PFSK-1 (cell line): ENCODE results near the gene MPDU1.

Experiments used
- FOXP2 ChIP-seq: optimal IDR thresholded peaks from 2 replicates; pipeline ENCODE3; 2011; ENCODE audit warnings: borderline replicate concordance, control low read depth, inconsistent platforms; ENCODE audit not compliant: insufficient read depth; ENCODE audit errors: extremely low read length, extremely low read depth
- POLR2AphosphoS5 ChIP-seq: IDR thresholded peaks from 2 replicates; pipeline ENCODE4 v1.6.1; 2012; ENCODE audit warnings: low read depth, mild to moderate bottlenecking, control low read depth, low read length, moderate library complexity
- SIN3A ChIP-seq: IDR thresholded peaks from 2 replicates; pipeline ENCODE4 v1.6.1; 2012; ENCODE audit warnings: mild to moderate bottlenecking, low read length, moderate library complexity, borderline replicate concordance; ENCODE audit not compliant: insufficient read depth
- TAF1 ChIP-seq: IDR thresholded peaks from 2 replicates; pipeline ENCODE4 v1.6.1; 2012; ENCODE audit warnings: low read length, control low read depth, borderline replicate concordance; ENCODE audit not compliant: insufficient read depth
- TF ChIP-seq, protein P1 (sequence below), 2 experiments: IDR thresholded peaks; 2 replicates each; pipeline versions ENCODE4 v1.6.1 to v1.8.0; 2011 to 2012; ENCODE audit warnings: low read depth in 2 of 2, low read length in 2 of 2, control low read depth in 1 of 2, inconsistent platforms in 1 of 2, mild to moderate bottlenecking in 1 of 2, moderate library complexity in 1 of 2; ENCODE audit not compliant: insufficient read depth in 1 of 2

DNA sequence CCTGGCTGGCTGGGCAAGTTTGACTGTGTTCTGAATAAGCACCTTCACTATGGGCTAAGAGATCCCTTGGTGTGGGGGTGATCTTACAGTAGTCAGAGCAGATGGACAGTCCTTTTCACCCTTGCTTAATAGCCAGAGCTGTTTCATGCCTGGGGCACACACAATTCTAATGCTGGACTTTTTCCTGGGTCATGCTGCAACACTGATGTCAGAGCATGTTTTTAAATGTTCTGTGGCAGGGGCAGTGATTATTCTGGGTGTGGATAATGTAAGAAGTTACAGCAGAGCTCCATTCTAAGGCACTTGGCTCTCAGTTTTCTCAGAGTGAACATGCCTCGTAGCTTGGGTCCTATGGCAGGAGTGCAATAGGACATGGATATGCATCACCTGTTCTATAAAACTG, 8.2 kb upstream of the MPDU1 start:
- TF ChIP-seq SIN3A (no peak), POLR2AphosphoS5 (no peak), FOXP2 (no peak), TAF1 (no peak)
- TF ChIP-seq, protein P1, sequence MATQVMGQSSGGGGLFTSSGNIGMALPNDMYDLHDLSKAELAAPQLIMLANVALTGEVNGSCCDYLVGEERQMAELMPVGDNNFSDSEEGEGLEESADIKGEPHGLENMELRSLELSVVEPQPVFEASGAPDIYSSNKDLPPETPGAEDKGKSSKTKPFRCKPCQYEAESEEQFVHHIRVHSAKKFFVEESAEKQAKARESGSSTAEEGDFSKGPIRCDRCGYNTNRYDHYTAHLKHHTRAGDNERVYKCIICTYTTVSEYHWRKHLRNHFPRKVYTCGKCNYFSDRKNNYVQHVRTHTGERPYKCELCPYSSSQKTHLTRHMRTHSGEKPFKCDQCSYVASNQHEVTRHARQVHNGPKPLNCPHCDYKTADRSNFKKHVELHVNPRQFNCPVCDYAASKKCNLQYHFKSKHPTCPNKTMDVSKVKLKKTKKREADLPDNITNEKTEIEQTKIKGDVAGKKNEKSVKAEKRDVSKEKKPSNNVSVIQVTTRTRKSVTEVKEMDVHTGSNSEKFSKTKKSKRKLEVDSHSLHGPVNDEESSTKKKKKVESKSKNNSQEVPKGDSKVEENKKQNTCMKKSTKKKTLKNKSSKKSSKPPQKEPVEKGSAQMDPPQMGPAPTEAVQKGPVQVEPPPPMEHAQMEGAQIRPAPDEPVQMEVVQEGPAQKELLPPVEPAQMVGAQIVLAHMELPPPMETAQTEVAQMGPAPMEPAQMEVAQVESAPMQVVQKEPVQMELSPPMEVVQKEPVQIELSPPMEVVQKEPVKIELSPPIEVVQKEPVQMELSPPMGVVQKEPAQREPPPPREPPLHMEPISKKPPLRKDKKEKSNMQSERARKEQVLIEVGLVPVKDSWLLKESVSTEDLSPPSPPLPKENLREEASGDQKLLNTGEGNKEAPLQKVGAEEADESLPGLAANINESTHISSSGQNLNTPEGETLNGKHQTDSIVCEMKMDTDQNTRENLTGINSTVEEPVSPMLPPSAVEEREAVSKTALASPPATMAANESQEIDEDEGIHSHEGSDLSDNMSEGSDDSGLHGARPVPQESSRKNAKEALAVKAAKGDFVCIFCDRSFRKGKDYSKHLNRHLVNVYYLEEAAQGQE (IDR thresholded peaks at IDR 0.05; ENCODE audit: insufficient read depth in 1 of 2, low read depth in 2 of 2, low read length in 2 of 2) = no peak
